GM12878 (cell line): ENCODE results near the gene VGLL4. TPM values are rescaled to one million over a fixed set of nuclear protein-coding genes. Genes with fewer than 3 reads are reported as not detected.

Source experiments
- BCL11A ChIP-seq: IDR thresholded peaks from 2 replicates; pipeline ENCODE4 v1.6.1; 2011; ENCODE audit warnings: low read depth, low read length
- CHD2 ChIP-seq: IDR thresholded peaks from 2 replicates; pipeline ENCODE4 v1.6.1; 2011; ENCODE audit warnings: low read depth, low read length, improper control_type of control experiment, borderline replicate concordance
- MEF2B ChIP-seq: fragments of 450-650 bp; IDR thresholded peaks from 2 replicates; pipeline ENCODE4 v1.6.1; 2018; ENCODE audit warnings: mild to moderate bottlenecking, moderate library complexity; ENCODE audit not compliant: partially characterized antibody, poor library complexity, severe bottlenecking
- MYB ChIP-seq: fragments of 150-350 bp; IDR thresholded peaks from 2 replicates; pipeline ENCODE4 v1.6.1; 2014; ENCODE audit warnings: mild to moderate bottlenecking, low read depth, low read length, borderline replicate concordance
- NRF1 ChIP-seq: conservative IDR thresholded peaks from 2 replicates; pipeline ENCODE4 v1.6.1; 2011; ENCODE audit warnings: mild to moderate bottlenecking, low read depth, low read length, improper control_type of control experiment
- PAX5 ChIP-seq: IDR thresholded peaks from 2 replicates; pipeline ENCODE4 v1.6.1; 2011; ENCODE audit warnings: low read depth, low read length, borderline replicate concordance
- PAX8 ChIP-seq: fragments of 450-650 bp; IDR thresholded peaks from 2 replicates; pipeline ENCODE4 v1.6.1; 2017; ENCODE audit warnings: mild to moderate bottlenecking, moderate library complexity
- POU2F2 ChIP-seq: IDR thresholded peaks from 3 replicates; pipeline ENCODE4 v1.6.1; 2011; ENCODE audit warnings: low read depth, mild to moderate bottlenecking, low read length, borderline replicate concordance
- TARDBP ChIP-seq: IDR thresholded peaks from 2 replicates; pipeline ENCODE4 v1.6.1; 2016; ENCODE audit warnings: borderline replicate concordance
- USF2 ChIP-seq: IDR thresholded peaks from 2 replicates; pipeline ENCODE4 v1.6.1; 2011; ENCODE audit warnings: low read depth, low read length, improper control_type of control experiment, borderline replicate concordance
- ZBED1 ChIP-seq: IDR thresholded peaks from 2 replicates; pipeline ENCODE4 v1.6.1; 2016; ENCODE audit warnings: borderline replicate concordance
- ZSCAN29 ChIP-seq: fragments of 450-650 bp; IDR thresholded peaks from 2 replicates; pipeline ENCODE4 v1.6.1; 2017; ENCODE audit warnings: mild to moderate bottlenecking, moderate library complexity
- polyA plus RNA-seq, 11 experiments: library from polyadenylated mRNA; depleted of rRNA in 4 of 11; unstranded in 6 of 11; stranded (reverse) in 5 of 11; fragments of >200 nt; fragmentation: Nextera tagmentation in 4 of 11; fragmentation: Illumina TruSeq in 1 of 11; extraction: Ambion mirVana in 4 of 11; extraction: Trizol in 1 of 11; gene quantifications; 1 replicate in 1 of 11; 2 replicates in 10 of 11; pipeline versions ENCODE4 v1.2.1 to v1.2.3, GENCODE V29; 2011 to 2016; ENCODE audit warnings: inconsistent platforms in 2 of 11, missing spikeins in 2 of 11, low read depth in 1 of 11
- total RNA-seq, 4 experiments: library from RNA; depleted of rRNA in 3 of 4; stranded (reverse); fragments of >200 nt in 3 of 4; fragmentation: Illumina TruSeq in 1 of 4; extraction: Trizol in 1 of 4; gene quantifications; 2 replicates each; pipeline versions ENCODE4 v1.2.1 to v1.2.3, GENCODE V29; 2013 to 2021
- TF ChIP-seq, protein P1 (sequence below): fragments of 450-650 bp; IDR thresholded peaks from 2 replicates; pipeline ENCODE4 v1.6.1; 2017; ENCODE audit warnings: mild to moderate bottlenecking, moderate library complexity
- TF ChIP-seq, protein P2 (sequence below): IDR thresholded peaks from 2 replicates; pipeline ENCODE4 v1.6.1; 2012; ENCODE audit warnings: low read depth, low read length, improper control_type of control experiment

Gene VGLL4
- total and polyA plus RNA-seq, 10 of the 15 experiments (the other 5 are each of a cell fraction or from before 2014, with no cell fraction given): 0.44 to 38.1 (median 16.1) TPM

GRCh38 chr3:11611341-11611799 is 32.3 kb downstream of the VGLL4 start (continued):
- TF ChIP-seq, protein P1, sequence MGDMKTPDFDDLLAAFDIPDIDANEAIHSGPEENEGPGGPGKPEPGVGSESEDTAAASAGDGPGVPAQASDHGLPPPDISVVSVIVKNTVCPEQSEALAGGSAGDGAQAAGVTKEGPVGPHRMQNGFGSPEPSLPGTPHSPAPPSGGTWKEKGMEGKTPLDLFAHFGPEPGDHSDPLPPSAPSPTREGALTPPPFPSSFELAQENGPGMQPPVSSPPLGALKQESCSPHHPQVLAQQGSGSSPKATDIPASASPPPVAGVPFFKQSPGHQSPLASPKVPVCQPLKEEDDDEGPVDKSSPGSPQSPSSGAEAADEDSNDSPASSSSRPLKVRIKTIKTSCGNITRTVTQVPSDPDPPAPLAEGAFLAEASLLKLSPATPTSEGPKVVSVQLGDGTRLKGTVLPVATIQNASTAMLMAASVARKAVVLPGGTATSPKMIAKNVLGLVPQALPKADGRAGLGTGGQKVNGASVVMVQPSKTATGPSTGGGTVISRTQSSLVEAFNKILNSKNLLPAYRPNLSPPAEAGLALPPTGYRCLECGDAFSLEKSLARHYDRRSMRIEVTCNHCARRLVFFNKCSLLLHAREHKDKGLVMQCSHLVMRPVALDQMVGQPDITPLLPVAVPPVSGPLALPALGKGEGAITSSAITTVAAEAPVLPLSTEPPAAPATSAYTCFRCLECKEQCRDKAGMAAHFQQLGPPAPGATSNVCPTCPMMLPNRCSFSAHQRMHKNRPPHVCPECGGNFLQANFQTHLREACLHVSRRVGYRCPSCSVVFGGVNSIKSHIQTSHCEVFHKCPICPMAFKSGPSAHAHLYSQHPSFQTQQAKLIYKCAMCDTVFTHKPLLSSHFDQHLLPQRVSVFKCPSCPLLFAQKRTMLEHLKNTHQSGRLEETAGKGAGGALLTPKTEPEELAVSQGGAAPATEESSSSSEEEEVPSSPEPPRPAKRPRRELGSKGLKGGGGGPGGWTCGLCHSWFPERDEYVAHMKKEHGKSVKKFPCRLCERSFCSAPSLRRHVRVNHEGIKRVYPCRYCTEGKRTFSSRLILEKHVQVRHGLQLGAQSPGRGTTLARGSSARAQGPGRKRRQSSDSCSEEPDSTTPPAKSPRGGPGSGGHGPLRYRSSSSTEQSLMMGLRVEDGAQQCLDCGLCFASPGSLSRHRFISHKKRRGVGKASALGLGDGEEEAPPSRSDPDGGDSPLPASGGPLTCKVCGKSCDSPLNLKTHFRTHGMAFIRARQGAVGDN: no peak
- TF ChIP-seq, protein P2, sequence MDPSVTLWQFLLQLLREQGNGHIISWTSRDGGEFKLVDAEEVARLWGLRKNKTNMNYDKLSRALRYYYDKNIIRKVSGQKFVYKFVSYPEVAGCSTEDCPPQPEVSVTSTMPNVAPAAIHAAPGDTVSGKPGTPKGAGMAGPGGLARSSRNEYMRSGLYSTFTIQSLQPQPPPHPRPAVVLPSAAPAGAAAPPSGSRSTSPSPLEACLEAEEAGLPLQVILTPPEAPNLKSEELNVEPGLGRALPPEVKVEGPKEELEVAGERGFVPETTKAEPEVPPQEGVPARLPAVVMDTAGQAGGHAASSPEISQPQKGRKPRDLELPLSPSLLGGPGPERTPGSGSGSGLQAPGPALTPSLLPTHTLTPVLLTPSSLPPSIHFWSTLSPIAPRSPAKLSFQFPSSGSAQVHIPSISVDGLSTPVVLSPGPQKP: no peak
- TF ChIP-seq CHD2 (no peak), ZBED1 (no peak), MEF2B (no peak), NRF1 (no peak), TARDBP (no peak), ZSCAN29 (no peak), BCL11A (no peak), USF2 (no peak), PAX5 (no peak), MYB (no peak), POU2F2 (no peak), PAX8 (no peak)
